GM10248 (cell line): Measurements from ENCODE around the gene ADAMTSL1.

Source experiments
- CTCF ChIA-PET: fragments of 300-600 bp; sonication (Branson Sonifier 250); formaldehyde crosslinking; extraction: SDS; loops from one replicate; lab custom pipeline; 2021; ENCODE audit warnings: antibody characterized with exemption; lab: Yijun Ruan, JAX
- POLR2A ChIA-PET: fragments of 350-650 bp; sonication (Branson Sonifier 250); formaldehyde crosslinking; extraction: SDS; loops from one replicate; lab custom pipeline; 2020; ENCODE audit warnings: antibody characterized with exemption; lab: Yijun Ruan, JAX
- DNase-seq: peaks from one replicate; pipeline ENCODE4 v3.0.0; 2012; ENCODE audit errors: extremely low spot score
- CTCF ChIP-seq: IDR thresholded peaks from 2 replicates; pipeline ENCODE4 v1.5.1; 2012; ENCODE audit warnings: mild to moderate bottlenecking, low read depth; ENCODE audit errors: extremely low read depth, missing control alignments, control extremely low read depth

ADAMTSL1 gene

GRCh38 chr9:18473652-18474279 is at the start of gene ADAMTSL1:
TSS of gene ADAMTSL1 (plus strand) at chr9:18474153. CDS start at chr9:18474233, 80 bp downstream.
- ChIA-PET POLR2A (no interaction called here), CTCF (no interaction called here)
- no peak for DNase-seq
- no peak for TF ChIP-seq CTCF

DNA sequence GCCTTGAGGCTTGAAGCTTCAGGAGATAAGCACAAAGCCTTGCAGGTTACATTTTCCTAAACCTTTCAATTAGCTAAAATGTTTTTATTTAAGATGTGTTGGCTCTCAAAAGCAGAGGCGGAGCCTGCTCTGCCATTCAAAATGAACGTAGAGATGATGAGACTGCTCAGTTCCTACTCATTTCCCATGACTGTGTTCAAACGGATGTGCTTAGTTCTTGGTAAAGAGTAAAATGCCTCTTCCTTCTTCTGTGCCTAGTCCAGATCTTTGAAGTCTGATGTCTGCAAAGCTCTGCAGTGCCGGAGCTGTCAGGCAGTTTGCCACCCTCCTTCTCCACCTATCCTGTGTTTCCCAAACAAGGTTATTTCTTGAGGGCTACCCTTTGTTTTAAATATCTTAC is 46.3 kb upstream of the ADAMTSL1 start:
- TF ChIP-seq CTCF, result no peak
- CTCF ChIA-PET, result interaction anchor here (0.9 to 4.2 kb wide), 5 partner anchors 10 to 173 kb away, joined by 3 to 27 read pairs (median 6); no protein-coding TSS in a partner anchor
- POLR2A ChIA-PET, result no interaction called here
- no peak for DNase-seq

DNA sequence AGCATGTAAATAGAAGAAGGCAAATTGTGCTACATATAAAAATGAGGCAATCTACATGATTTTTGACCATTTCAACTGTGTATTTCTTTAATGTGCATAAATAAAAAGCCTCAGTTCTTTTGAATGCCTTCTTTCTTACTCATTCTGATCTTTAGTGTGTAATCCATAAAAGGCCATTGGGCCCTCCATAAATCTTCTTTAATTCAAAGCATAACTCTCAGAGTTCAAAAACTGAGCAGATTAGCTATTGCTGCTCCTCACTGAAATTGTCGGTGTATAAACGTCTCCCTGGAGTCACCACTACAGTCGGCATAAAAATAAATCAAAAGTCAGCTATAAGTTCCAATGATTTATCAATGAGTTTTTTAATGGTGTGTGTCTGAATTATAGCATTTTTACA is 45.3 kb upstream of the ADAMTSL1 start:
- ChIA-PET CTCF (interaction anchor here (1.0 to 4.2 kb wide), 4 partner anchors 14 to 618 kb away, joined by 3 to 27 read pairs (median 3); no protein-coding TSS in a partner anchor), POLR2A (no interaction called here)
- TF ChIP-seq CTCF, result no peak
- no peak for DNase-seq

- POLR2A ChIA-PET, result no interaction called here
- no peak for TF ChIP-seq CTCF
- CTCF ChIA-PET, result interaction anchor here (1.0 to 4.2 kb wide), 4 partner anchors 14 to 618 kb away, joined by 3 to 27 read pairs (median 3); no protein-coding TSS in a partner anchor
- DNase-seq, result no peak
Observed at GRCh38 chr9:18429070-18429469, 44.9 kb upstream of the ADAMTSL1 start.

DNA sequence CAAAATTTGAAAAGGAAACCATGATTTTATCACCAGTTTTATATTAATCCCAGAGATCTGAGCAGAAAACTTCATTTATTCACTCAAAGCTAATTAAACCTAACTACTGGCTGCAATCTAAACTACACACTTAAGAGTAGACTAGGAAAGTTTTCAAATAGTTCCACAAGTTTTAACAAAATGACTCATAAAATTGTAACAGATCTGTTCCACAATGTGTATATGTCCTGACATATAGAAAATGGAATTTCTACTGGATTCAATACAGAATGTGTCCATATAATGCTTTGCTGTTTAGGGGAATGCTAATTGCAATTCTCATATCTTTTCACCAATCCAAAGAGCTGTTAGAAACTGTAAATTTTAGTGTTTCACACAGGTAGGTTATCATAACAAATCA is 40.3 kb upstream of the ADAMTSL1 start:
- TF ChIP-seq CTCF, result no peak
- no peak for DNase-seq
- POLR2A ChIA-PET, result no interaction called here
- CTCF ChIA-PET, result interaction anchor here (4.1 kb wide), 1 partner anchor 9 kb away, joined by 27 read pairs; no protein-coding TSS in a partner anchor

- POLR2A ChIA-PET, result no interaction called here
- TF ChIP-seq CTCF, result no peak
- CTCF ChIA-PET, result interaction anchor here (1.1 to 5.0 kb wide), 5 partner anchors 11 to 192 kb away, joined by 3 to 21 read pairs (median 6); no protein-coding TSS in a partner anchor
- DNase-seq, result no peak
Observed at GRCh38 chr9:18437315-18438201, 36.4 kb upstream of the ADAMTSL1 start.
